ENCODE data around the gene ZBTB20.

ZBTB20 gene

DNA sequence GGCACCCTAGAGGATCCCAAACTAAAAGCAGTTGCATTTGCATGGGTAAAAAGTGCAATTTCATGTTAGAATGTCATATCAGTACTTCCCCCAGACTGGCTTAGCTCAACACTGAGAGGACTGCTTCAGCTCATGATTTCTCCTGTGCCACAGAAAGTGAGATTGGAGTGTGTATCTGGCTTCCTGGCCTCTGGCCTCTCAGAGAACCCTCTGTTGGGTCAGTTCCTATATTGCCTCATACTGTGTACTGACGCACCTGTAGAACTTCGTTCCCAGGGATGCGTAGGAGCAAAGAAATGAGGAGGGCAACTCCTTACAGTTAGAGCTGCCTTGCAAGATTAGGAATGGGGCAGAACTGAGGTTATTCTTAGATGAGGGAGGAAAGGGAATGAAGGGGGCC, 512.5 kb downstream of the ZBTB20 start:
- no peak overlapping the region for H3K9ac ChIP-seq (ENCODE audit: low read length)
- no peaks in the 10 kb centered on the region for H3K27me3 ChIP-seq (replicated peaks; ENCODE audit: insufficient read depth, low read length)
- no peak overlapping the region for H3K4me2 ChIP-seq (ENCODE audit: low read depth, low read length)
- no peak for TF ChIP-seq EZH2phosphoT487 (IDR thresholded peaks at IDR 0.05; ENCODE audit: low read length)
- TF ChIP-seq EZH2 (optimal IDR thresholded peaks at IDR 0.05; ENCODE audit: low read depth, low read length), result no peak
- TF ChIP-seq, protein P1, sequence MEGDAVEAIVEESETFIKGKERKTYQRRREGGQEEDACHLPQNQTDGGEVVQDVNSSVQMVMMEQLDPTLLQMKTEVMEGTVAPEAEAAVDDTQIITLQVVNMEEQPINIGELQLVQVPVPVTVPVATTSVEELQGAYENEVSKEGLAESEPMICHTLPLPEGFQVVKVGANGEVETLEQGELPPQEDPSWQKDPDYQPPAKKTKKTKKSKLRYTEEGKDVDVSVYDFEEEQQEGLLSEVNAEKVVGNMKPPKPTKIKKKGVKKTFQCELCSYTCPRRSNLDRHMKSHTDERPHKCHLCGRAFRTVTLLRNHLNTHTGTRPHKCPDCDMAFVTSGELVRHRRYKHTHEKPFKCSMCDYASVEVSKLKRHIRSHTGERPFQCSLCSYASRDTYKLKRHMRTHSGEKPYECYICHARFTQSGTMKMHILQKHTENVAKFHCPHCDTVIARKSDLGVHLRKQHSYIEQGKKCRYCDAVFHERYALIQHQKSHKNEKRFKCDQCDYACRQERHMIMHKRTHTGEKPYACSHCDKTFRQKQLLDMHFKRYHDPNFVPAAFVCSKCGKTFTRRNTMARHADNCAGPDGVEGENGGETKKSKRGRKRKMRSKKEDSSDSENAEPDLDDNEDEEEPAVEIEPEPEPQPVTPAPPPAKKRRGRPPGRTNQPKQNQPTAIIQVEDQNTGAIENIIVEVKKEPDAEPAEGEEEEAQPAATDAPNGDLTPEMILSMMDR (IDR thresholded peaks at IDR 0.05; ENCODE audit: low read length), result no peak
- no peaks in the 10 kb centered on the region for H3K9me3 ChIP-seq (replicated peaks; ENCODE audit: insufficient read depth, low read length)
- H2AFZ ChIP-seq (ENCODE audit: low read length), result no peak overlapping the region
- H3K9me2 ChIP-seq (replicated peaks; ENCODE audit: insufficient read depth, low read length), result no peaks in the 10 kb centered on the region
- no peaks in the 10 kb centered on the region for H3K36me3 ChIP-seq (replicated peaks; ENCODE audit: insufficient read depth, low read length)
- H3K79me2 ChIP-seq (ENCODE audit: low read length), result no peaks in the 10 kb centered on the region
- no peaks in the 10 kb centered on the region for H3F3A ChIP-seq (ENCODE audit: insufficient read depth, low read length)
- H3K27ac ChIP-seq (ENCODE audit: low read length), result no peak overlapping the region
- DNase-seq, result no peak
- no peaks in the 10 kb centered on the region for H3K4me1 ChIP-seq (ENCODE audit: low read length)
- H4K20me1 ChIP-seq (ENCODE audit: insufficient read depth, low read length), result no peaks in the 10 kb centered on the region
- no peak overlapping the region for H3K4me3 ChIP-seq (ENCODE audit: low read length)

DNA sequence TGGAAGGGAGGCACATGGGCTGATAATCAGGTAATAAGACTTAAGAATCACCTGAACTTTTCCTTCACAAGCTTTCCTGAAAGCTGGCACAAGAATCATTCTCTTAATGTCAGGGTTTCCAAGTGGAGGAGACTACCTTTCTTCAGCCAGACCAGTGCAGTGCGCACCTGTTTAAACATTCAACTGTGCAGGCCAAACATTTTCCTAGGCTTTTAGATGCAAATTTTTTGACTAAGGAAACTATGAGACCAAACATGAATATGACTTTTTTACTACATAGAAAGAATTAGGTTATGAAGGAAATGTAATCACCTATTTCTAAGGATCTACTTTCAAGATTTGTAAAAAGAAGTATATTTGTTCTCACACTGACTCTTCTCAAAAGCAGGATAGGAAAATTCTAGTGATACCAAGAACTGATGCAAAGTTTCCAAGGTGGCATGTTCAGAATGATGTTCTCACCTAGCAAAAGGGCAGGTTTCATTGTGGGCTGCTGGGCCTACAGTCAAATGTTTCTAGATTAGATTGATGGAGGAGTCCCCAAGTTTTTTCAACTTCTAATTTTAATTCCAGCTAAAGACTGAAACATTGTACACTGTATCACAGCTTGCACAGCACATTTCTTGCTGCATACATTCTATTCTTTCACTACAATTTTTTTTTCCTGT, 514.2 kb downstream of the ZBTB20 start:
- H3F3A ChIP-seq (ENCODE audit: insufficient read depth, low read length), result no peaks in the 10 kb centered on the region
- TF ChIP-seq, protein P1 (IDR thresholded peaks at IDR 0.05; ENCODE audit: low read length), result no peak
- no peak for TF ChIP-seq EZH2phosphoT487 (IDR thresholded peaks at IDR 0.05; ENCODE audit: low read length)
- no peak for TF ChIP-seq EZH2 (optimal IDR thresholded peaks at IDR 0.05; ENCODE audit: low read depth, low read length)
- no peaks in the 10 kb centered on the region for H3K79me2 ChIP-seq (ENCODE audit: low read length)
- H3K9me3 ChIP-seq (replicated peaks; ENCODE audit: insufficient read depth, low read length), result no peaks in the 10 kb centered on the region
- DNase-seq, result no peak
- H3K36me3 ChIP-seq (replicated peaks; ENCODE audit: insufficient read depth, low read length), result no peaks in the 10 kb centered on the region
- no peaks in the 10 kb centered on the region for H3K4me1 ChIP-seq (ENCODE audit: low read length)
- no peaks in the 10 kb centered on the region for H3K27me3 ChIP-seq (replicated peaks; ENCODE audit: insufficient read depth, low read length)
- no peak overlapping the region for H3K4me2 ChIP-seq (ENCODE audit: low read depth, low read length)
- no peak overlapping the region for H2AFZ ChIP-seq (ENCODE audit: low read length)
- no peaks in the 10 kb centered on the region for H3K9me2 ChIP-seq (replicated peaks; ENCODE audit: insufficient read depth, low read length)
- no peak overlapping the region for H3K27ac ChIP-seq (ENCODE audit: low read length)
- no peaks in the 10 kb centered on the region for H4K20me1 ChIP-seq (ENCODE audit: insufficient read depth, low read length)
- no peak overlapping the region for H3K9ac ChIP-seq (ENCODE audit: low read length)
- no peak overlapping the region for H3K4me3 ChIP-seq (ENCODE audit: low read length)

DNA sequence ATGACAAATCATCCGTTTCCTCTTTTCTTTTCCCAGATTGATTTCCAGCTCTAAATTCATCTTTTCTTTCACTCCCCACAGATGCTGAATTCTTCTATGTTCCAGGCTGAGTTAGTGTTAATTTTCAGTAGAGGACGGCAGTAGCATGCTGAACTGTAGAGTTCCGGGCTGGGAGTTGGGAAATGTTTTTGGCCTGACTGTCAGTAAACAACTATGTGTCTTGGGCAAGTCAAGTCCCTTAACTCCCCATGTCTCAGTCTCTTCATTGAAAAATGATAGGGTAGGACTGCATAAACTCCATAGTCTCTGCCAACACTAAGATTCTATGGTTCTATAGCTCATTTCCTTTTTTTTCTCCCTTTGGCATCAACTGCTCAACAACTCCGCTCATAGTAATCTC, 519.3 kb downstream of the ZBTB20 start:
- no peak for DNase-seq
- TF ChIP-seq EZH2 (optimal IDR thresholded peaks at IDR 0.05; ENCODE audit: low read depth, low read length) (no peak), EZH2phosphoT487 (IDR thresholded peaks at IDR 0.05; ENCODE audit: low read length) (no peak)
- TF ChIP-seq, protein P1 (IDR thresholded peaks at IDR 0.05; ENCODE audit: low read length), result no peak
- Histone ChIP-seq H3K79me2 (ENCODE audit: low read length) (no peaks in the 10 kb centered on the region), H2AFZ (ENCODE audit: low read length) (no peak overlapping the region), H3K27me3 (replicated peaks; ENCODE audit: insufficient read depth, low read length) (no peaks in the 10 kb centered on the region), H3K9me3 (replicated peaks; ENCODE audit: insufficient read depth, low read length) (no peaks in the 10 kb centered on the region), H3K4me3 (ENCODE audit: low read length) (no peak overlapping the region), H3K4me2 (ENCODE audit: low read depth, low read length) (no peak overlapping the region), H3K36me3 (replicated peaks; ENCODE audit: insufficient read depth, low read length) (no peaks in the 10 kb centered on the region), H3K9me2 (replicated peaks; ENCODE audit: insufficient read depth, low read length) (no peaks in the 10 kb centered on the region), H3K4me1 (ENCODE audit: low read length) (no peaks in the 10 kb centered on the region), H4K20me1 (ENCODE audit: insufficient read depth, low read length) (no peaks in the 10 kb centered on the region), H3K27ac (ENCODE audit: low read length) (no peak overlapping the region), H3F3A (ENCODE audit: insufficient read depth, low read length) (no peaks in the 10 kb centered on the region), H3K9ac (ENCODE audit: low read length) (no peak overlapping the region)

Data from MM.1S (cell line).